Mucosa of stomach (tissue), 1 donor: ENCODE measurements around the gene THY1.
"Not testable (repeated sequence)": the region's sequence is repeated elsewhere in the genome, so short reads cannot be mapped to it uniquely, and the experiment has no call there.

ENCODE experiments used
- H3K27me3 ChIP-seq: one replicate; pipeline ENCODE4 v1.7.0; 2013; ENCODE audit warnings: mild to moderate bottlenecking, low read length; ENCODE audit not compliant: control insufficient read depth, insufficient read depth
- H3K36me3 ChIP-seq: one replicate; pipeline ENCODE4 v1.7.0; 2013; ENCODE audit warnings: low read length; ENCODE audit not compliant: control insufficient read depth, insufficient read depth
- H3K4me1 ChIP-seq: one replicate; pipeline ENCODE4 v1.7.0; 2013; ENCODE audit warnings: mild to moderate bottlenecking, low read length; ENCODE audit not compliant: control insufficient read depth, insufficient read depth
- H3K4me3 ChIP-seq: one replicate; pipeline ENCODE4 v1.7.0; 2013; ENCODE audit warnings: low read length
- H3K9ac ChIP-seq: one replicate; pipeline ENCODE4 v1.7.0; 2013; ENCODE audit warnings: mild to moderate bottlenecking, low read length, moderate library complexity
- H3K9me3 ChIP-seq: one replicate; pipeline ENCODE4 v1.7.0; 2013; ENCODE audit warnings: mild to moderate bottlenecking, low read length, moderate library complexity; ENCODE audit not compliant: control insufficient read depth
- donor health status: Pancreatic carcinoma.

The THY1 gene

DNA sequence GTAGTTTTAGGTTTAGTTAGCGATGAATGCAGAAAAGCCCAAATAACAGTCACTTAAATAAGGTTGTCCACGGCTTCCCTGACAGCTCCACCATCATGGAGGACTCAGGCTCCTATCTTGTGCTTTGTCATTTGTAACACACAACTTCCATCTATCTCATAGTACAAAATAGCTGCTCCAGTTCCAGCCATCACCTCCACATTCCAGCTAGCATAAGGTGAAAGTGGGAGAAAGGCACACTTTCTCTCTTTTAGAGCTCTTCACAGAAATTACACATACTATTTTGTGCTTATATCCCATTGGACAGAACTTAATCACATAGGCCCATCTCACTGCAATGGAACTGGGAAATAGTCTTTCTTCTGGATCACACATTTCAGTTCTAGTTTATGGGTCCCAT is 8.7 kb downstream of the THY1 start:
- H3K27me3 ChIP-seq, result no peaks in the 10 kb centered on the region
- no peaks in the 10 kb centered on the region for H3K36me3 ChIP-seq
- H3K9me3 ChIP-seq, result no peaks in the 10 kb centered on the region
- H3K9ac ChIP-seq, result no peak overlapping the region
- H3K4me1 ChIP-seq, result no peaks in the 10 kb centered on the region
- no peak overlapping the region for H3K4me3 ChIP-seq

DNA sequence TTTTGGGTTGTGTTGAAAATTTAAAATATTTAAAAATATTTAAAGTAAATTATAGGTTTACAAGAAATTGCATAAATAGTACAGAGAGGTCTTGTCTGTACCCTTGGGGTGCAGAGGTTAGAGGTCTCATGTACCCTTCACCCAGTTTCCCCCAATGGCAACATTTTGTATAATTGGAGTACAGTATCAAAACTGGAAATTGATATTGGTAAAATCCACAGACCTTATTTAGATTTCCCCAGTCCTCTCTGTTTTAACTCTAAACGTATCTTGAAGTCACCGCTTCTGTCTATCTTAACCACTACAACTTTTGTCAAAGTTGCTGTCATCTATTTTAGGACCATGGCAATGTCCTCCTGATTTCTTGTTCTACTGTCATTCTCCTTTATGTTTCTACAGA is 10.9 kb downstream of the THY1 start:
- Histone ChIP-seq H3K4me3 (no peak overlapping the region), H3K9me3 (no peaks in the 10 kb centered on the region)

DNA sequence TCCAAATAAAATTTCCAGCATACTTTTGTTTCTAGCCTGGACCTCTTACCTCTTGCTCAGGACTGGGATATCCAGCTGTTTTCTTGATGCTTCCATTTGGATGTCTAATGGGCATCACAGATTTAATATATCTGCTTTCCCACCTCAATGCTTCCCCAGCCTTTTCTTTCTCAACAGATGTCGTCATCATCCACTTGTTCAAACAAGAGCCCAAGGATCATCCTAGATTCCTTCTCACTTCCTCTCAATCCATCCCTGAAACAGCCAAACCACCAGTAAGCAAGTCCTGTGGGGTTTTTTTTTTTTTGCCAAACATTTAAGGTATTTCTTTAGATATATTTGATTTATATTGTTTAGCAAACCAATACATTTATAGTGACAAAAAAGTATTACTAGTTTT is 12.5 kb downstream of the THY1 start:
- no peaks in the 10 kb centered on the region for H3K4me1 ChIP-seq
- H3K36me3 ChIP-seq, result no peaks in the 10 kb centered on the region
- no peaks in the 10 kb centered on the region for H3K27me3 ChIP-seq
- no peak overlapping the region for H3K9ac ChIP-seq
- no peaks in the 10 kb centered on the region for H3K9me3 ChIP-seq
- no peak overlapping the region for H3K4me3 ChIP-seq

More for the DNA sequence above, 10.9 kb downstream of the THY1 start:
- Histone ChIP-seq H3K27me3 (no peaks in the 10 kb centered on the region), H3K4me1 (no peaks in the 10 kb centered on the region), H3K9ac (no peak overlapping the region), H3K36me3 (no peaks in the 10 kb centered on the region)

DNA sequence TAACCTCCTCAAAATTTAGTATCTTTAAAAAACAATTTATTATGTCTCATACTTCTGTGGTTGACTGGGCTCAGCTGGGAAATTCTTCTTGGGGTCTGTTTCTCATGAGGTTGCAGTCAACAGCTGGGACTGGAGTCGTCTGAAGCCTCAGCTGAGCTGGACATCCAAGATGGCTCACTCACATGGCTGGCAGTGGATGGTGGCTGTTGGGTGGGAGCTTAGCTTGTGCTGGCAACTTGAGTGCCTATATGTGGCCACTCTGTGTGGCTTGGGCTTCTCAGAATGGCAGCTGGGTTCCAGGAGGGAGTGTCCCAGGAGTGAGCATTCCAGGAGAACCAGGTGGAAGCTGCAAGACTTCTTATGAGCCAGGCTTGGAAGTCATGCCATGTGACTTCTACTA is 13.2 kb downstream of the THY1 start:
- Histone ChIP-seq H3K4me3 (no peak overlapping the region), H3K27me3 (no peaks in the 10 kb centered on the region), H3K36me3 (no peaks in the 10 kb centered on the region), H3K9ac (no peak overlapping the region), H3K9me3 (no peaks in the 10 kb centered on the region), H3K4me1 (no peaks in the 10 kb centered on the region)

DNA sequence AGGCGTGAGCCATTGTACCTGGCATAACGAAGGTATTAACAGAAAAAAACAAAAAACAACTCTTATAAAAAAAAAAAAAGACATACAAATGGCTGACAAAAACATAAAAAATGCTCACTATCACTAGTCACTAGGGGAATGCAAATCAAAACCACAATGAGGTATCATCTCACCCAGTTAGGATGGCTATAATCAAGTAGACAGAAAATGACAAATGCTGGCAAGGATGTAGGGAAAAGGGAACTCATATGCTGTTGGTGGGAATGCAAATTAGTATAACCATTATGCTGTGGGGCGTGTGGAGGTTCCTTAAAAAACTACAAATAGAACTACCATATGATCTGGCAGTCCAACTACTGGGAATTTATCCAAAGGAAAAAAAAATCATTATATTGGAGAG is 17.0 kb downstream of the THY1 start:
- no peaks in the 10 kb centered on the region for H3K36me3 ChIP-seq
- no peaks in the 10 kb centered on the region for H3K9me3 ChIP-seq
- no peak overlapping the region for H3K4me3 ChIP-seq
- H3K4me1 ChIP-seq, result no peaks in the 10 kb centered on the region
- H3K9ac ChIP-seq, result no peak overlapping the region
- H3K27me3 ChIP-seq, result no peaks in the 10 kb centered on the region

DNA sequence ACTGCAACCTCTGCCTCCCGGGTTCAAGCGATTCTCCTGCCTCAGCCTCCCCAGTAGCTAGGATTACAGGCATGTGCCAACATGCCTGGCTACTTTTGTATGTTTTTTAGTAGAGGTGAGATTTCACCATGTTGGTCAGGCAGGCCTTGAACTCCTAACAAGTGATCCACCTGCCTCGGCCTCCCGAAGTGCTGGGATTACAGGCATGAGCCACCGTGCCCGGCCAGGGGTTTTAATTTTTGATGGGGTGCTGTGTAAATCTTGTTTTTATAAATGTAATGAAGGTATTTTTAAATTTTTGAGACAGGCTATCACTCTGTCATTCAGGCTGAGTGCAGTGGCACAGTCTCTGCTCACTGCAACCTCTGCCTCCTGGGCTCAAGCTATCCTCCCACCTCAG is 17.5 kb downstream of the THY1 start:
- H3K4me3 ChIP-seq, H3K9me3 ChIP-seq, H3K4me1 ChIP-seq, H3K27me3 ChIP-seq, H3K36me3 ChIP-seq, H3K9ac ChIP-seq: not testable (repeated sequence)

DNA sequence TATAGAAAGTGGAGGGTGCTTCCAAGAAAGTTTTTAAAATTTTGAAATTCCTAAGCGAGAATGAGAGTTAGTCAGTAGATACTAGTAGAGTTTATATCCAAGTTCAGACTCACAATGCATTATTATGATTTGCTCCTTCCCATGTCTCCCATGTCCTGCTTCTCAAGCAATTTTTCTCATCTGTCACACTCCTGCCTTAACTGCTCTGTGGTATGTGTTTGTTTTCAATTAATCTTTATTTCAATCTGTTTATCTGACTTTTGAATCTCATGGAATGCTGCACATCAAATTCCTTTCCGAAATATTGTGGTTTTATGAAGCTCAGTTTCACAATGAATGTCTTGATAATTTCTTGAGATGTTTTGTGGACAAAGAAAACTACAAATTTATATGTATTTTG is 18.1 kb downstream of the THY1 start:
- Histone ChIP-seq H3K27me3 (no peaks in the 10 kb centered on the region), H3K36me3 (no peaks in the 10 kb centered on the region), H3K9ac (no peak overlapping the region), H3K4me3 (no peak overlapping the region), H3K4me1 (no peaks in the 10 kb centered on the region), H3K9me3 (no peaks in the 10 kb centered on the region)

DNA sequence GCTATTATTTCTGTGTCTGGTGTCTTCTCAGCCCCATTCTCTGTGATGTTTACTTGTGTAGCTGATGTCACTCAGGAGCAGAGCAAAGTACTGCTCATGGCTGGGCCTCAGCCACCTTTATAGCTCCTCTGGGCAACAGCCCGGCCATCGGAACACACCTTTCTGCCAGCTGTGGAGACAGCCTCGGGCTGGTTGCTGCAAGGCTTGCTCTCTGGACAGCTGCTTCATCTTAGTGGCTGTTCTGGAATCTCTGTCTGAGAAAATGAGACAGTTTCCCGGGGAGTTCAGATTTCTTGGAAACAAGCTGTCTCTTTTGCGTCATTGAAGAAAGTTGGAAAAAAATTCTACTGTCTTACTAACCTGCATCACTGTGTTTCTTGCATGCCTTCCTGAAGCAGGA is 20.0 kb downstream of the THY1 start:
- Histone ChIP-seq H3K27me3 (no peaks in the 10 kb centered on the region), H3K9ac (no peak overlapping the region), H3K36me3 (no peaks in the 10 kb centered on the region), H3K4me1 (no peaks in the 10 kb centered on the region), H3K4me3 (no peak overlapping the region), H3K9me3 (no peaks in the 10 kb centered on the region)

DNA sequence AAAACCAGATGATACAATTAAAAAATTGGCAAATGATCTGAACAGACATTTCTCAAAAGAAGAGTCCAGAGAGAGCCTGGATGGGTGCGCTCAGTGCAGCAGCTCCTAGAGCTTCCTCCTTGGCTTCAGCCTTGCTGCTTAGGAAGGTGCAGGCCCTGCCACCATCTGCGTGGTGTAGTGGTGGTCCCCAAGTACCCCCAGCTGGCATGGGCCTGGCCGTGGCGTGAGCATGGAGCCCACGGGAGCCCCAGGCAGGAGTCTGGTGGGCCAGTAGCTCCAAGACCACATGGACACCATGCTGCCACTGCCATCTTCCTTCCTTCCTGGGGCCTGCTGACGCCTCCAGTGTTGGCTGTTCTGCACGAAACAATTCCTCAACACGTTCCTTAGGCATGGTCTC is 20.5 kb downstream of the THY1 start:
- no peaks in the 10 kb centered on the region for H3K36me3 ChIP-seq
- no peak overlapping the region for H3K9ac ChIP-seq
- no peak overlapping the region for H3K4me3 ChIP-seq
- H3K9me3 ChIP-seq, result no peaks in the 10 kb centered on the region
- H3K27me3 ChIP-seq, result no peaks in the 10 kb centered on the region
- no peaks in the 10 kb centered on the region for H3K4me1 ChIP-seq

DNA sequence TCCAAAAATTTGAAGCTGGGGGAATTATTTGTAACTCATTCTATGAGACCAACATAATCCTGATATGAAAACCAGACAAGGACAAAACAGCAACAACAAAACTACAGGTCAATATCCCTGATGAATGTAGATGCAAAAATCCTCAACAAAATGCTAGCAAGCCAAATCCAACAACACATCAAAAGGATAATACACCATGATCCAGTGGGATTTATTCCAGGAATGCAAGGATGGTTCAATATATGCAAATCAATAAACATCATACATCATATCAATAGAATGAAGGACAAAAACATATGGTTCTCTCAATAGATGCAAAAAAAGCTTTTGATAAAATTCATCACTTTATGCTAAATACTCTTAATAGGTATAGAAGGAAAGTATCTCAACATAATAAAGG is 22.1 kb downstream of the THY1 start:
- Histone ChIP-seq H3K36me3 (no peaks in the 10 kb centered on the region), H3K4me3 (no peak overlapping the region), H3K27me3 (no peaks in the 10 kb centered on the region), H3K4me1 (no peaks in the 10 kb centered on the region), H3K9me3 (no peaks in the 10 kb centered on the region), H3K9ac (no peak overlapping the region)

DNA sequence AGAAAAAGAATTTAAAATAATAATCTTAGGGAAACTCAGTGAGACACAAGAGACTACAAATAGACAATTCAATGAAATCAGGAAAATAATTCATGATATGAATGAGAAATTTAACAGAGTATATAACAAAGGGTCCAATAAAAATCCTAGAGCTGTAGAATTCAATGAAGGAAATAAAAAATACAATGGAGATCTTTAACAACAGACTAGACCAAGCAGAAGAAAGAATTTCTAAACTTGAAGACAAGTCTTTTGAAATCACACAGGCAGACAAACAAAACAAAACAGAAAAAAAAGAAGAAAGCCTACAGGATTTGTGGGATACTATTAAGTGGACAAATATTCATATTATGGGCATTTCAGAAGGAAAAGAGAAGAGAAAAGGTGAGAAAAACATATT is 25.2 kb downstream of the THY1 start:
- Histone ChIP-seq H3K4me3 (no peak overlapping the region), H3K36me3 (no peaks in the 10 kb centered on the region), H3K9me3 (no peaks in the 10 kb centered on the region), H3K27me3 (no peaks in the 10 kb centered on the region), H3K4me1 (no peaks in the 10 kb centered on the region), H3K9ac (no peak overlapping the region)

DNA sequence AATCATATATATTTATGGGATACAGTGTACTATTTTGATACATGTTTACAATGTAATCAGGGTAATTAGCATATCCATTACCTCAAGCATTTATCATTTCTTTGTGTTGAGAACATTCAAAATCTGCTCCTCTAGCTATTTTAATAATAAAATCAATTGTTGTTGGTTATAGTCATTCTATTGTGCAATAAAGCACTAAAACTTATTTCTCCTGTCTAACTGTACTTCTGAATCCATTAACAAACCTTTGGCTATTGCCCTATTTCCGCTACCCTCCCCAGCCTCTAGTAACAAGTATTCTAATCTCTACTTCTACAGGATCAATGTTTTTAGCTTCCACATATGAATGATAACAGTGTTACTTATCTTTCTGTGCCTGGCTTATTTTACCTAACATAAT is 26.1 kb downstream of the THY1 start:
- Histone ChIP-seq H3K27me3 (no peaks in the 10 kb centered on the region), H3K9me3 (no peaks in the 10 kb centered on the region), H3K4me1 (no peaks in the 10 kb centered on the region), H3K9ac (no peak overlapping the region), H3K4me3 (no peak overlapping the region), H3K36me3 (no peaks in the 10 kb centered on the region)

DNA sequence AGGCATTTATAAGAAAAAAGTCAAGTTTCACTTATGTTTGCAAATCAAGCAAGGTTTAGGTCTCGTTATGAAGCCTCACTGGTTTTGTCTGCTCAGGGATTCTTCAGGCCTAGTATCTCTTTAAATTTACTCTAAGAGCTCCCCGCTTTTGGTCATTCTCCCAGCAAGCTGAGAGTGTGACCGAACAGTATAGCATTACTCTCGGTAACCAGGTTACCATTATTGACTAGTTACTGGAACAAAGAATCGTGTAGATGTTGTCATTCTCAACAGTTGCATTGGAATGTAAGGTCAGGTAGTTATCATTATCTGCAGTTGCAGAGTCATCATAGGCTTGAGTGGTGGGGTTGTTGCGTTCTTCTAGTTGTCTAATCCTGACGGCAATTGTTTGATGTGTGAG is 31.7 kb downstream of the THY1 start:
- no peaks in the 10 kb centered on the region for H3K9me3 ChIP-seq
- H3K27me3 ChIP-seq, result no peaks in the 10 kb centered on the region
- H3K9ac ChIP-seq, result no peak overlapping the region
- H3K4me3 ChIP-seq, result no peak overlapping the region
- H3K36me3 ChIP-seq, result no peaks in the 10 kb centered on the region
- no peaks in the 10 kb centered on the region for H3K4me1 ChIP-seq
